ENCODE data around the gene TRPC4AP.
"Not testable (repeated sequence)": the region's sequence is repeated elsewhere in the genome, so short reads cannot be mapped to it uniquely, and the experiment has no call there.

DNA sequence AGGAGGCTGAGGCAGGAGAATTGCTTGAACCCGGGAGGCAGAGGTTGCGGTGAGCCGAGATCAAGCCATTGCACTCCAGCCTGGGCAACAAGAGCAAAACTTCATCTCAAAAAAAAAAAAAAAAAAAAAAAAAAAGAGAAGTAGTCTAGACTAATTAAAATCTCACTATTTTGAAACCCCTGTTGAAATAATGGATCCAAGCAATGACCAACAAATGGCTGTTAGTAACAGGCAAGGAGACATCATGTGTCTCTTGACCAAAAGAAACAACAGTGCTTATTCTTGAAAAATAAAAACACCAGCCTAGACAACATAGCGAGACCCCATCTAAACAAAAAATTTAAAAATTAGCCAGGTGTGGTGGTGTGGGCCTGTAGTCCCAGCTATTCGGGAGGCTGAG lies 19.7 kb upstream of the TRPC4AP start:
- not testable (repeated sequence) for TF ChIP-seq POLR2A, EP300 (IDR thresholded peaks at IDR 0.05)
- TF ChIP-seq, protein P1, sequence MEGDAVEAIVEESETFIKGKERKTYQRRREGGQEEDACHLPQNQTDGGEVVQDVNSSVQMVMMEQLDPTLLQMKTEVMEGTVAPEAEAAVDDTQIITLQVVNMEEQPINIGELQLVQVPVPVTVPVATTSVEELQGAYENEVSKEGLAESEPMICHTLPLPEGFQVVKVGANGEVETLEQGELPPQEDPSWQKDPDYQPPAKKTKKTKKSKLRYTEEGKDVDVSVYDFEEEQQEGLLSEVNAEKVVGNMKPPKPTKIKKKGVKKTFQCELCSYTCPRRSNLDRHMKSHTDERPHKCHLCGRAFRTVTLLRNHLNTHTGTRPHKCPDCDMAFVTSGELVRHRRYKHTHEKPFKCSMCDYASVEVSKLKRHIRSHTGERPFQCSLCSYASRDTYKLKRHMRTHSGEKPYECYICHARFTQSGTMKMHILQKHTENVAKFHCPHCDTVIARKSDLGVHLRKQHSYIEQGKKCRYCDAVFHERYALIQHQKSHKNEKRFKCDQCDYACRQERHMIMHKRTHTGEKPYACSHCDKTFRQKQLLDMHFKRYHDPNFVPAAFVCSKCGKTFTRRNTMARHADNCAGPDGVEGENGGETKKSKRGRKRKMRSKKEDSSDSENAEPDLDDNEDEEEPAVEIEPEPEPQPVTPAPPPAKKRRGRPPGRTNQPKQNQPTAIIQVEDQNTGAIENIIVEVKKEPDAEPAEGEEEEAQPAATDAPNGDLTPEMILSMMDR (IDR thresholded peaks at IDR 0.05), result not testable (repeated sequence)
